ENCODE measurements around the gene SEPHS2.

Gene SEPHS2

GRCh38 chr16:30395155-30395991 lies 50.3 kb downstream of the SEPHS2 start, which contains the start of gene ZNF48:
ZNF48 (plus strand) TSS chr16:30395420; CDS start chr16:30395795, 375 bp downstream.
- no peak for TF ChIP-seq SUZ12 (IDR thresholded peaks at IDR 0.05; ENCODE audit: extremely low read depth, insufficient read depth, insufficient read length)
- TF ChIP-seq ZNF274 (IDR thresholded peaks at IDR 0.05; ENCODE audit: low read depth, low read length) = no peak
- no peak for TF ChIP-seq YY1 (IDR thresholded peaks at IDR 0.05; ENCODE audit: insufficient read depth, insufficient read length)
- Histone ChIP-seq H3K9me3 (ENCODE audit: insufficient read depth, low read length) (no peaks in the 10 kb centered on the region), H3K27me3 (ENCODE audit: insufficient read depth, insufficient read length) (no peaks in the 10 kb centered on the region), H3K4me3 (ENCODE audit: insufficient read length, low read depth) (peak within 1 kb of the TSS; percentile 95), H3K36me3 (ENCODE audit: insufficient read depth, insufficient read length, low read length) (peaks cover 30% of the 10 kb centered on the region), H3K4me1 (ENCODE audit: insufficient read depth, insufficient read length) (peaks cover 22% of the 10 kb centered on the region), H3K9ac (ENCODE audit: insufficient read length, low read depth) (peak within 1 kb of the TSS; percentile 95)
- peak; percentile 80 for DNase-seq (ENCODE audit: low read depth, low spot score)

DNA sequence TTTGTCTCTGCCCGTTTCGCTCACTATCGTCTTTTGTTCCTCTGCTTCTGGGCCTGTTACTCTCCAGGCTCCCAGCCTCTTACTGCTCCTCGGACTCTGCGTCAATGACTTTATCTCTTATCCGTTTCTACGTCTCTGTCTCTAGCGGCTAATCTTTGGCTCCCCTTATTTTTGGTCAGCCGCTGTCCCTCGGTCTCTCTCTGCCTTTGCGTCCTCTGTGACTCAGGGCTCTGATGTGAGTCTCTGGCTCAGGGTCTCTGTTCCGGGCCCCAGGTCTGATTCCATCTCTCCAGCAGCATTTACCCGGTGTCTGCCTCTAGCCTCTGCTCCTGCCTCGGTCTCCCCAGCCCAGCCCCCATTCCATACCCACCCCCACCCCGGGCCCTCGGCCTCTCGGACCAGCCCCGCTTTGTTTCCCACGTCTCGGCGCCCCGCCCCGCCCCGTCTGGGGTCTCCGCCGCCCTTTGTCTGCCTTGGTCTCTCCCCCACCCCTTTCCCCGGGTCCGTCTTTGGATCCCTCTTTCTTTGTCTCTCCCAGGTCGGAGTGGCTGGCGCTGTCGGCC lies 51.0 kb downstream of the SEPHS2 start:
- no peak for DNase-seq (ENCODE audit: low read depth, low spot score)

More for the DNA sequence above, 51.0 kb downstream of the SEPHS2 start:
- H3K9me3 ChIP-seq (ENCODE audit: insufficient read depth, low read length) = no peaks in the 10 kb centered on the region
- H3K4me3 ChIP-seq (ENCODE audit: insufficient read length, low read depth) = peak overlapping the region; percentile 95
- H3K9ac ChIP-seq (ENCODE audit: insufficient read length, low read depth) = peak overlapping the region; percentile 95
- no peak for TF ChIP-seq YY1 (IDR thresholded peaks at IDR 0.05; ENCODE audit: insufficient read depth, insufficient read length)
- no peak for TF ChIP-seq SUZ12 (IDR thresholded peaks at IDR 0.05; ENCODE audit: extremely low read depth, insufficient read depth, insufficient read length)
- no peak for TF ChIP-seq ZNF274 (IDR thresholded peaks at IDR 0.05; ENCODE audit: low read depth, low read length)
- no peaks in the 10 kb centered on the region for H3K27me3 ChIP-seq (ENCODE audit: insufficient read depth, insufficient read length)
- peaks cover 19% of the 10 kb centered on the region for H3K4me1 ChIP-seq (ENCODE audit: insufficient read depth, insufficient read length)
- H3K36me3 ChIP-seq (ENCODE audit: insufficient read depth, insufficient read length, low read length) = peaks cover 30% of the 10 kb centered on the region

Data from NT2/D1 (cell line).